Effector memory CD4-positive, alpha-beta T cell (primary cell): ENCODE data around the gene ABHD10.

Source experiments
- DNase-seq, 3 donors: peaks; one replicate each; pipeline ENCODE4 v3.0.0-alpha.2; 2020
- H3K27ac ChIP-seq: 2 replicates; pipeline ENCODE4 v1.7.0; 2013; ENCODE audit warnings: mild to moderate bottlenecking, low read length, moderate library complexity; ENCODE audit not compliant: insufficient read depth, poor library complexity, severe bottlenecking
- H3K27me3 ChIP-seq: replicated peaks from 2 replicates; pipeline ENCODE4 v1.7.0; 2013; ENCODE audit warnings: mild to moderate bottlenecking, low read length; ENCODE audit not compliant: insufficient read depth, control insufficient read depth, poor library complexity, severe bottlenecking
- H3K36me3 ChIP-seq: 2 replicates; pipeline ENCODE4 v1.7.0; 2013; ENCODE audit warnings: mild to moderate bottlenecking, low read length, moderate library complexity; ENCODE audit not compliant: control insufficient read depth, insufficient read depth
- H3K4me1 ChIP-seq: 2 replicates; pipeline ENCODE4 v1.7.0; 2013; ENCODE audit warnings: low read length, mild to moderate bottlenecking; ENCODE audit not compliant: control insufficient read depth, insufficient read depth, poor library complexity, severe bottlenecking
- H3K4me3 ChIP-seq: 2 replicates; pipeline ENCODE4 v1.7.0; 2013; ENCODE audit warnings: low read length, low read depth, mild to moderate bottlenecking; ENCODE audit not compliant: insufficient read depth, poor library complexity, severe bottlenecking
- H3K9me3 ChIP-seq: 2 replicates; pipeline ENCODE4 v1.7.0; 2013; ENCODE audit warnings: mild to moderate bottlenecking, low read length, moderate library complexity; ENCODE audit not compliant: control insufficient read depth

The ABHD10 gene

DNA sequence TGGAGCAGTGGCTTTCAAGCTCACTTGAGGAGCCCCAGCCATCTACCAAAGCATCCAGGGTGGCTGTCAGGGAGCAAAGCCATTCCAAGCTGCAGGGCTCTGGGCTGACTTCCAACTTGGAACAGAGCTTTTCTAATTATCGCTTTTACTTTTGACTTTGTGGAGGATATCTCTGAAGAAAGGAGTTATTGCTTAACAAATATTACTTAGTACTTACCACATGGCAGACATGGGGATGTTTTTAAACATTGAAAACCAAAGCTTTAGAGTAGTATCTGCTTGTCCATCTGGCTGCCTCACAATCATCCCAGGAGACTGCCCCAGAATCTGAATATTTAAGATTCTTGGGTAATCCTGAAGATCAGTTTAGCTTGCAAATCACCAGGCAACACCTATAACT, 28.8 kb downstream of the ABHD10 start:
- no peaks in the 10 kb centered on the region for H3K9me3 ChIP-seq
- H3K27ac ChIP-seq, result no peak overlapping the region
- no peak overlapping the region for H3K4me3 ChIP-seq
- H3K36me3 ChIP-seq, result no peaks in the 10 kb centered on the region
- no peaks in the 10 kb centered on the region for H3K27me3 ChIP-seq
- no peak for DNase-seq
- peaks cover 8% of the 10 kb centered on the region for H3K4me1 ChIP-seq

DNA sequence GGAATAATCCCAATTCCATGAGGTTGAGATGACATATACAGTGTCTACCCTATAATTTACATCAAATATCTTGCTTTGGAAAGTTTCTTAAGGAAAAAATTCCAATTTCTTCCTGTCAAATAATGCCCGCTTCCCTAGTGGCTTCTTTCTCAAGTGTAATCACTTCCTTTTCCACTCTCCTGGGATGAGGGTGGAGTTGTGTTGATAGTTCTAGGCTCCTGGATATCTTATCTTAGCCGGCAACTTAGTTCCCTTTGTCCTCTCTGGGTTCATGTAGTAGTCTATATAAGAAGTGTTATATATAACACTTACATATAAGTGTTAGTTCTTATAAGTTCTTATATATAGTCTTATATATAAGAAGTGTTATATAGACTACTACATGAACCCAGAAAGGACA, 30.8 kb downstream of the ABHD10 start:
- Histone ChIP-seq H3K4me3 (no peak overlapping the region), H3K36me3 (no peaks in the 10 kb centered on the region), H3K27ac (no peak overlapping the region), H3K9me3 (no peaks in the 10 kb centered on the region), H3K4me1 (peaks cover 6% of the 10 kb centered on the region), H3K27me3 (no peaks in the 10 kb centered on the region)
- DNase-seq, result no peak

- Histone ChIP-seq H3K27ac (no peak overlapping the region), H3K27me3 (no peaks in the 10 kb centered on the region), H3K4me1 (peaks cover 6% of the 10 kb centered on the region), H3K4me3 (no peak overlapping the region), H3K9me3 (no peaks in the 10 kb centered on the region), H3K36me3 (no peaks in the 10 kb centered on the region)
- no peak for DNase-seq
Observed at GRCh38 chr3:112010636-112011035, 31.8 kb downstream of the ABHD10 start.

GRCh38 chr3:112011376-112011940, 32.6 kb downstream of the ABHD10 start:
- Histone ChIP-seq H3K4me1 (peaks cover 6% of the 10 kb centered on the region), H3K36me3 (no peaks in the 10 kb centered on the region), H3K4me3 (no peak overlapping the region), H3K27ac (no peak overlapping the region), H3K27me3 (no peaks in the 10 kb centered on the region), H3K9me3 (no peaks in the 10 kb centered on the region)
- no peak for DNase-seq

- peaks cover 6% of the 10 kb centered on the region for H3K4me1 ChIP-seq
Observed at GRCh38 chr3:112012205-112012992, 33.6 kb downstream of the ABHD10 start.

GRCh38 chr3:112013058-112013783, 34.4 kb downstream of the ABHD10 start:
- peak; percentile 6 to 36 (median 9) for DNase-seq
- no peaks in the 10 kb centered on the region for H3K9me3 ChIP-seq
- no peak overlapping the region for H3K4me3 ChIP-seq
- no peaks in the 10 kb centered on the region for H3K36me3 ChIP-seq
- no peaks in the 10 kb centered on the region for H3K27me3 ChIP-seq
- no peak overlapping the region for H3K27ac ChIP-seq
- peaks cover 6% of the 10 kb centered on the region for H3K4me1 ChIP-seq

More at GRCh38 chr3:112012205-112012992, 33.6 kb downstream of the ABHD10 start:
- Histone ChIP-seq H3K9me3 (no peaks in the 10 kb centered on the region), H3K27ac (no peak overlapping the region), H3K4me3 (no peak overlapping the region), H3K36me3 (no peaks in the 10 kb centered on the region), H3K27me3 (no peaks in the 10 kb centered on the region)
- no peak for DNase-seq

DNA sequence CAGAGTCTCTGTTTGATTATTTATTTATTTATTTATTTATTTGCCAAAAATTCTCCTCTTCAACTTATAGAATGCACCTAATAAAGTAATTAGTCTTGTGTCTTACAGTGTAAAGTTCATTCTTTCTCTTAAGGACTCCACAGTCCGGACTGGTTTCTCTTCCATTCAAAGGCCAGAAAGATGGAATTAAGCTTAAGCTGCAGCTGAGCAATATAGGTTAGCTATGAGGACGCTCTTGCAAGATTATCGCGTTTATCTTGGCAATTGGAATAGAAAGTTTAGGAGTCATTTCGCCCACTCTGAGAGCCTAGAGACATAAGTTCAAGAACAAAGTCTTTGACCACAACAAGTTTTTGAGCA, 34.9 kb downstream of the ABHD10 start:
- H3K9me3 ChIP-seq, result no peaks in the 10 kb centered on the region
- DNase-seq, result no peak
- H3K27me3 ChIP-seq, result no peaks in the 10 kb centered on the region
- no peak overlapping the region for H3K4me3 ChIP-seq
- H3K36me3 ChIP-seq, result no peaks in the 10 kb centered on the region
- no peak overlapping the region for H3K27ac ChIP-seq
- H3K4me1 ChIP-seq, result peaks cover 6% of the 10 kb centered on the region

DNA sequence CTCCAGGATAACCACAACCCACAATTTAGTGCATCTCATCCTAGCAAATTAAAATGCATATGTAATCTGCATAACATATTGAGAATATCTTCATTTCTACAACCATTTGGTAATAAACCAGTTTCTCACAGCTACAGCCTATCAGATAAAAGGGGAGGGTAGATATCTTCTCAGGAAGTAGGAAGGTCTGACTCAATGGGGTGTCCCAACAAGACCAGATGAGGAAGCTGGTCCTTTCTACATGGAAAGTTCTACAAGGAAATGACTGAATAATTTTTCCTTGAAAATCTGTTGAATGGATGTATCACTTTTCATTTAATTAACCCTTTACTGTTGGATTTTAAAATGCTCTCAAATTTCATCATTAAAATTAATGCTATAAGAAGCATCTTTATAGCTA, 38.3 kb downstream of the ABHD10 start:
- Histone ChIP-seq H3K4me1 (peaks cover 6% of the 10 kb centered on the region), H3K4me3 (no peak overlapping the region), H3K9me3 (no peaks in the 10 kb centered on the region), H3K27me3 (no peaks in the 10 kb centered on the region), H3K27ac (no peak overlapping the region), H3K36me3 (no peaks in the 10 kb centered on the region)
- DNase-seq, result no peak

- DNase-seq, result no peak
- Histone ChIP-seq H3K27ac (no peak overlapping the region), H3K36me3 (no peaks in the 10 kb centered on the region), H3K9me3 (no peaks in the 10 kb centered on the region), H3K4me3 (no peak overlapping the region), H3K4me1 (peaks cover under 1% of the 10 kb centered on the region), H3K27me3 (no peaks in the 10 kb centered on the region)
Observed at GRCh38 chr3:112018712-112019111, 39.9 kb downstream of the ABHD10 start.

GRCh38 chr3:112019716-112020115, 40.9 kb downstream of the ABHD10 start:
- no peak for DNase-seq
- H3K27me3 ChIP-seq, result no peaks in the 10 kb centered on the region
- H3K4me1 ChIP-seq, result no peaks in the 10 kb centered on the region
- H3K4me3 ChIP-seq, result no peak overlapping the region
- H3K36me3 ChIP-seq, result no peaks in the 10 kb centered on the region
- H3K27ac ChIP-seq, result no peak overlapping the region
- no peaks in the 10 kb centered on the region for H3K9me3 ChIP-seq
